GM12873 (cell line): Measurements from ENCODE around the gene LHFPL5.

Source experiments
- TF ChIP-seq, protein P1 (sequence below): IDR thresholded peaks from 2 replicates; pipeline ENCODE4 v1.5.1; 2012; ENCODE audit warnings: low read depth, mild to moderate bottlenecking, moderate library complexity, low read length, control low read depth; ENCODE audit not compliant: insufficient read depth; ENCODE audit errors: missing control alignments

Gene LHFPL5

DNA sequence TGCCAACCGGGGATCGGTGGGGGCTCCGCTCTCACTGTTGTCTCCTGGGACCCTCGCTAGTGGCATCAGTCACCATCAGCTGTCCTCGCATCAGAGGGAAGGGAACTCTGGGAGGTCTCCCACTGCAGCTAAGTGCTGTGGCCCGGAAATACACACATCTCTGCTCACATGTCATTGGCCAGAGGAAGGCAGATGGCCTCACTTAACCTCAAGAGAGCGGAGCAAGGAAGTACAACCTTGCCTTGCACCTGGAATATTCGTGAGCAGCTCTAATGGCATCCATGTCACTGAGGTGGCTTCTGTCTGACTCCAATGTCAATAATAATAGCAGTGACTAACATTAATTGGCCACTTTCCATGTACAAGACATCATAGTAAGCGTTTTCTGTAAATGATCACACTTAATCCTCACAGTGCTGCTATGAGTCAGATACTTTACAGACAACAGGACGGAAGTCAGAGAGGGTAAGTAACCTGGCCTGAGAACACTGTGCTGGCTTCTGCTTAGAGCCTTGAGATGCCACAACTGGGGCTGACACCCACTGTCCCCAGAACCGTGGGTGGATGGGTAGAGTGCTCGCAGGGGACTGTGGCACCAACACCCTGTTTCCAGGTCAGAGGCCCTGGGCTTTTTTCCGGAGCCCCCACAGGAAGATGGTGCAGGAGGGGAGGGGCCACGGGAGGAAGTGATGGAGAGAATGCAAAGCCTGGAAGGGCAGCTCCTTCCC lies 6.0 kb downstream of the LHFPL5 start:
- TF ChIP-seq, protein P1, sequence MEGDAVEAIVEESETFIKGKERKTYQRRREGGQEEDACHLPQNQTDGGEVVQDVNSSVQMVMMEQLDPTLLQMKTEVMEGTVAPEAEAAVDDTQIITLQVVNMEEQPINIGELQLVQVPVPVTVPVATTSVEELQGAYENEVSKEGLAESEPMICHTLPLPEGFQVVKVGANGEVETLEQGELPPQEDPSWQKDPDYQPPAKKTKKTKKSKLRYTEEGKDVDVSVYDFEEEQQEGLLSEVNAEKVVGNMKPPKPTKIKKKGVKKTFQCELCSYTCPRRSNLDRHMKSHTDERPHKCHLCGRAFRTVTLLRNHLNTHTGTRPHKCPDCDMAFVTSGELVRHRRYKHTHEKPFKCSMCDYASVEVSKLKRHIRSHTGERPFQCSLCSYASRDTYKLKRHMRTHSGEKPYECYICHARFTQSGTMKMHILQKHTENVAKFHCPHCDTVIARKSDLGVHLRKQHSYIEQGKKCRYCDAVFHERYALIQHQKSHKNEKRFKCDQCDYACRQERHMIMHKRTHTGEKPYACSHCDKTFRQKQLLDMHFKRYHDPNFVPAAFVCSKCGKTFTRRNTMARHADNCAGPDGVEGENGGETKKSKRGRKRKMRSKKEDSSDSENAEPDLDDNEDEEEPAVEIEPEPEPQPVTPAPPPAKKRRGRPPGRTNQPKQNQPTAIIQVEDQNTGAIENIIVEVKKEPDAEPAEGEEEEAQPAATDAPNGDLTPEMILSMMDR: no peak

DNA sequence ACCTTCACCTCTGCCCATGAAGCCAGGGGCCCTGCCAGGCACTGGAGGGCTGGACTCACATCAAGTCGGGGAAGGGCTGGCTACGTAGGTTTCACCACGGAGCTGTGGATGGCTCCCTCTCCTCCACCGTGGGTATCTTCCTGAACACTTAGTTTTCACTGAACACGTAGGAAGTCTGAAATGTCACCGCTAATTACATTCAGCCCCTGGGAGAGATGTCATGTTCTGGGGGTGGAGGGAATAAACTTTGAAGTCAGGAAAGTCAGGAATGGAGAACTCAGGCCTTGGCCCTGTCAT lies 6.5 kb downstream of the LHFPL5 start:
- TF ChIP-seq, protein P1: no peak

DNA sequence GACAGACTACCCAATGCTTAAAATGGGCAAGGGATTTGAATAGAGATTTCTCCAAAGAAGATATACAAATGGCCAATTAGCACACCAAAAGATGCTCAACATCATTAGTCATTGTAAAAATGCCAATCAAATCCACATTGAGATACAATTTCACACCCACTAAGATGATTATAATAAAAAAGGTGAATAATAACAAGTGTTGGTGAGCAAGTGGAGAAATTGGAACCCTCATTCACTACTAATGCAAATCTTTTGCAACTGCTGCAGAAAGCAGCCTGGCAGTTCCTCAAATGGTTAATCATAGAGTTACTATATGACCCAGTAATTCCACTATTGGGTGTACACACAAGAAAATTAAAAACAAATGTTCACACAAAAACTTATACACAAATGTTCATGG lies 12.4 kb downstream of the LHFPL5 start:
- TF ChIP-seq, protein P1: no peak

DNA sequence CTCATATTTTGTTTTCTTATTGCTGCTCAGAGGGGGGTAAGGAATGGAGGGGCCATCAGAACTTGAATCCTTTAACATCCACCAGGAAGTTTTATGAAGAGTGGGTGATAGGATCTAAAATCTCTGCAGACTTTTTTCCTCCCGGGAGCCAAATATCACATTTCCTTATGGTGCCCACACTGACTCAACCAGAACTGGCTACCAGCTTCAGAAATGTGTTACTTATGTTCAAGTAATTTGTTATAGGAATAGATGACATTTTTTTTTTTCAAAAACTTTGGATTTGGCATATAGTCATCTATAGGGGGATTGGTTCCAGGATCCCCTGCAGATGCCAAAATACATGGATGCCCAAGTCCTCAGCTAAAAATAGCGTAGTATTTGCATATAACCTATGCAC lies 18.4 kb downstream of the LHFPL5 start:
- TF ChIP-seq, protein P1: no peak

DNA sequence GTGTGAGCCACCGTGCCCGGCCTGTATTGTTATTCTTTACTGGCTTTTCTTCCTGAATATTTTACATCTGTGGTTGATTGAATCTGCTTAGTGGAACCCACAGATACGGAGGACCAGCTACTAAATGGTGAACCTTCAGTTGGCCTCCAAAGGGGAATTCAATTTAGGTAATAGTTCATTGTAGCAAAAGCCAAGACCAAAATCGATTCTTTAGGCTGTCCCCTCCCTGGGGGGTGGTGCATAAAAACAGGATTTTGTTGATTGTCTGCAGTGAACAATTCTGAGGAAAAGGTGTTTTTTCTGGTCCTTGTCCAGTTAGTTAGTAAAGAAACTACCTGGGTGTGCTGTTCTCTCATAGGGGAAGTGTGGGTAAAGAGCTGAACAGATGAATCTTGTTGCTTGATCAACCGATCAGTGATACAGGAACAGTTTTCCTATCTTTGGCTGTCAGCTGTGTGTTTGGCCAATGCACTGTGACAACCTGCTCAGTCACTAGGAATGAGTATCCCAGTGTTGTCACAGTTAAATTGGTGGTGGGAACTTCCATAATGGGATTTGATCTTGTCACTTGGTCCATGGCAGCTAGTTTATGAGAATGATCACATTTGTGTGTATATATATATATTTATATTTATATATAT lies 19.5 kb downstream of the LHFPL5 start:
- TF ChIP-seq, protein P1: no peak

DNA sequence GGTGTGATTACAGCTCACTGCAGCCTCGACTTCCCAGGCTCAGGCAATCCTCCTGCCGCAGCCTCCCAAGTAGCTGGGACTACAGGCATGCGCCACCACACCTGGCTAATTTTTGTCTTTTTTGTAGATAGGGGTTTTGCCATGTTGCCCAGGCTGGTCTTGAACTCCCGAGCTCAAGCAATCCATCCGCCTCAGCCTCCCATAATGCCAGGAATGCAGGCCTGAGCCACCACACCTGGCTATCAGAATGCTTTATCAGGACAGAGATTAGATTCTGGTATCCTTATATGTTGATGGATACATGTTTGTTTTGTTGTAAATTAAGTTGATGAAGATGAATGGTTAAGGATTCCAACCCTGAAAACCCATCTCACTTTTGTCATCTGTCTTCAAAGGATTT lies 24.2 kb downstream of the LHFPL5 start:
- TF ChIP-seq, protein P1: no peak

DNA sequence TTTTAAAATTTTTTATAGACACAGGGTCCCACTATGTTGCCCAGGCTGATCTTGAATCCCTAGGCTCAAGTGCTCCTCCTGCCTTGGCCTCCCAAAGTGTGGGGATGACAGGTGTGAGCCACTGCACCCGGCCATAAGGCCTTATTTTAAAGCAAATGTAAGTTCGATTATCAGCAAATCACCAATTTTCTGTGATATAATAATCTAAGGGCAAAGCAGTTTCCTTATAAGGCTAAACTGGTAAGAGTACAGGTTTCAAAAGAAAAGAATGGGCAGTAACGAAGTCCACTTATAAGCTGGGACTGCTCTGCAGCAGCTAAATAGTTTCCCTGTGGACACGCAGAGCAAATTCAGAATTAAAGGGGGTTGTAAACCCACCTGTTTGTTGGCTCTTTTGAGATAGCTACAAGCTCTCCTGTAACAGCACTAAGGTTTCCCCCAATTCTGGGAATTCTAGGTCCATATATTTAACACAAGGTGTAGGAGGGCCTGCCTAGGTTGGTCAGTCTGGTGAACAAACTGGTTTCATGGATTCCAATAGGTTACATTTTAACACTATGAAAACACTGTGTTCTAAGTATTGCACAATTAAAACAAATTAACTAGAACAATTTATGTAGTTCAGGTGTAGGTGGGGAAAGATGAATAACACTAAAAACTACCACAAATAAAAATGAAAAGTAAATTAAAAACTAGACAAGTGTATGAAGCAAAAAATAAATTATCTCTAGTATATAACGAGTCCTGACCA lies 26.3 kb downstream of the LHFPL5 start:
- TF ChIP-seq, protein P1: no peak
